NOMO-1 treated with DMSO at 0.1 percent for 48 hours (cell line): Measurements from ENCODE around the gene FSTL1.
A peak's percentile ranks its signal among the peaks of the same experiment; 100 is the strongest.

Source experiments
- DNase-seq: peaks from one replicate; lab custom pipeline; 2025; ENCODE audit not compliant: unreplicated experiment; lab: John Stamatoyannopoulos, UW

FSTL1 gene

GRCh38 chr3:120355486-120355885 lies 95.3 kb downstream of the FSTL1 start:
- DNase-seq, result no peak

GRCh38 chr3:120353463-120353862 lies 97.3 kb downstream of the FSTL1 start:
- DNase-seq, result no peak

GRCh38 chr3:120352017-120352416 lies 98.8 kb downstream of the FSTL1 start:
- DNase-seq, result no peak

- DNase-seq, result no peak
Observed at GRCh38 chr3:120350401-120350941, 100.3 kb downstream of the FSTL1 start.

DNA sequence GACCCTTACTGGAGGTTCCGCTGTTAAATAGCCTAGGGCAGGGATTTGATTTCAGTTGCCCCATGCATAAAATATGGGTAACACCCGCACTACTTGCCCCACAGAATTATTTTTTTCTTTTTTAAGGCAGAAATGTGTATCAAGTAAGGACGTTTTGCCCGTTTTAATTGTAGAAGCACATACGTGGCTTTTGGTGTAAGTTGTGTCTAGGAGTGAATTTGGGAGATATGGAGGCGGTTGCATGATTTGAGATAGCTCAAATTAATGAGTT lies 101.0 kb downstream of the FSTL1 start:
- no peak for DNase-seq

- DNase-seq, result peak; percentile 81
Observed at GRCh38 chr3:120348991-120349854, 101.6 kb downstream of the FSTL1 start, which contains the start of gene LRRC58. TSS of gene LRRC58 (minus strand) at chr3:120349354. CDS start at chr3:120349243, 111 bp downstream.

- peak; percentile 62 for DNase-seq
Observed at GRCh38 chr3:120348065-120348990, 102.5 kb downstream of the FSTL1 start.

DNA sequence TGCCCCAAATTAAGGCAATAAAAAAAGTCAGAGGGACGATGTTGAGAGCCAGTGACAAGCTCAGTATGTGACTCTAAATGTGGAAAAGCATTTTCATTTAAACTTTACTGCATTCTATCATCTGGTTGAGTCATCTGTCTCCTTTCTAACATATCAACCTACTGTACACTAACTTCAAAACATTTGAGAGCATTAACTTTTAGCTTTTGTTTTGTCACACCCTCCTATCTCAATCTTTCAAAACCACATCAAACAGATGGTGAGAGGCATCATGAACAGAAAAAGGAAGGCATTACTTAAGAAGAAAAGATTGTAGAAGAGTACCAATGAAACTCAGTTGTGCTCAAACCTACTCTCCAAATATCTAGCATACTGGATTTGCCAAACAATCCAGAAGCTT lies 106.4 kb downstream of the FSTL1 start:
- DNase-seq, result no peak
